NOMO-1 treated with DMSO at 0.1 percent for 48 hours (cell line): ENCODE measurements around the gene C1QTNF9.
"Not testable (repeated sequence)": the region's sequence is repeated elsewhere in the genome, so short reads cannot be mapped to it uniquely, and the experiment has no call there.

Experiments used
- DNase-seq: peaks from one replicate; lab custom pipeline; 2025; ENCODE audit not compliant: unreplicated experiment; lab: John Stamatoyannopoulos, UW

The C1QTNF9 gene

DNA sequence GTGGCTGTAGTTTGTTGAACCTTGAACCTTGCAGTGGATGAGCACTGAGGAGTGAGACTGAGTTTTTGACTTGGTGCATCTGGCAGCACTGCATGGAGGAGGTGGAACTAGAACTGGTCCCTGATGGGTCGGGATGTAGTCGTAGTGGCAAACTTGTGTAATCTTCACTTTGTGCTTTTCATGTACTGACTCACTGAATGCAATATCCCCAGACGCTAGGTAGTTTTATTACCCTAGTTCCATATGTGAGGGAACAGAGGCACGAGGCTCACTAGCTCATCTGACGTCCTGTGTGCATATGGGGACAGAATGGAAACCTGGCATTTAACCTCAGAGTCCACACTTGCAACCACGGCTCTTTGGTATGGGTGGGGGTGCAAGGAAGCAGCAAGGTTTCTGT is 10.3 kb downstream of the C1QTNF9 start:
- not testable (repeated sequence) for DNase-seq

GRCh38 chr13:24321416-24321815 is 12.0 kb downstream of the C1QTNF9 start:
- not testable (repeated sequence) for DNase-seq

DNA sequence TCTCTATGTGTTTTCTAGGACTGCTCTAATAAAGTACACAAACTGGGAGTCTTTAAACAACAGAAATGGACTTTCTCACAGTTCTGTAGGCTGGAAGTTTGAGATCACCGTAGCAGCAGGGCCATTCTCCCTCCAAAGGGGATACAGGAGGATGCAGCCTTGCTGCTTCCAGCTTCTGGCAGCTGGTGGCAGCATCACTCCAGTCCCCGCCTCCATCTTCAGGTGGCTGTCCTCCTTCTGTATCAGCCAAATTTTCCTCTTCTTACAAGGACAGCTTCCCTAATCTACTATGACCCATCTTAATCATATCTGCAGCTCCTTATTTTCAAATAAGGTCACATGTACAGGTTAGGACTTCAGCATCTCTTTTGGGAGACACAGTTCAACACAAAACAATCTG is 13.1 kb downstream of the C1QTNF9 start:
- not testable (repeated sequence) for DNase-seq

GRCh38 chr13:24323036-24323738 is 13.8 kb downstream of the C1QTNF9 start:
- no peak for DNase-seq

DNA sequence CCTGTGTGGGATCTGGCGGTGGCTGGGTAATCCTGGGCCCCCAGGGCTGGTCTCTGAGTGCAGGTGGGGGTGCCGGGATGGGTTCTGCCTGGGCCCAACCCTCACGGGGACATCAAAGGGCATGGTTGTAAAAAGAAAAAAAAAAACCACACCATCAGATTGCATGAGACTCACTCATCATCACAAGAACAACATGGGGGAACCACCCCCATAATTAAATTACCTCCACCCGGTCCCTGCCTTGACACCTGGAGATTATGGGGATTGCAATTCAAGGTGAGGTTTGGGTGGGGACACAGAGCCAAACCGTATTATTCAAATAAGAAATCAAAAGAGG is 14.3 kb downstream of the C1QTNF9 start:
- DNase-seq = no peak

DNA sequence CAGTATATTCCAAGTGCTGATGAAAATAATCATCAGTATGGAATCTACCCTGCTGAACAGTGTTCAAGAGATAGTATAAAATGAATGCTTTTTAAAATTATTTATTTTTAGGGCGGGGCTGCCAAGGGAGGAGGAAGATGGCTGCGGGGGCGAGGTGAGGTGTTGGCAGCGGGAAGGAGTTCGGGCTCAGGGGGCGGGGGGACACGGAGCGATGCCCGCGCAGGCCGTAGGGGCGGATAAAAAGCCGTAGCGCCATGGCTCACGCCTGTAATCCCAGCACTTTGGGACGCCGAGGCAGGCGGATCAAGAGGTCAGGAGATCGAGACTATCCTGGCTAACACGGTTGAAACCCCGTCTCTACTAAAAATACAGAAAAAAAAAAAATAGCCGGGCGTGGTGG is 18.2 kb downstream of the C1QTNF9 start:
- not testable (repeated sequence) for DNase-seq

DNA sequence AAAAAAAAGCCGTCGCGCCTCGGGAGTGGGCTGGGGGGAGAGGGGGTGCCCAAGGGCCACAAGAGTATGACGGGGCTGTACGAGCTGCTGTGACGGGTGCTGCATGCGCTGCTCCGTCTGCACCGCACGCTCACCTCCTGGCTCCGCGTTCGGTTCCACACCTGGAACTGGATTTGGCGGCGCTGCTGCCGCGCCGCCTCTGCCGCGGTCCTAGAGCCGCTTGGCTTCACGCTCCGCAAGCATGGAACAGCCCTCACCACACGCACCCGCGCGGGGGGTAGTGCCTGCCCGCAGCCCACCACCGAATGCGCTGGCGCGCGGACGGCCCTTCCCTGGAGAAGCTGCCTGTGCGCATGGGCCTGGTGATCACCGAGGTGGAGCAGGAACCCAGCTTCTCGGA is 18.8 kb downstream of the C1QTNF9 start:
- DNase-seq = no peak

GRCh38 chr13:24338721-24339120 is 29.3 kb downstream of the C1QTNF9 start:
- no peak for DNase-seq

DNA sequence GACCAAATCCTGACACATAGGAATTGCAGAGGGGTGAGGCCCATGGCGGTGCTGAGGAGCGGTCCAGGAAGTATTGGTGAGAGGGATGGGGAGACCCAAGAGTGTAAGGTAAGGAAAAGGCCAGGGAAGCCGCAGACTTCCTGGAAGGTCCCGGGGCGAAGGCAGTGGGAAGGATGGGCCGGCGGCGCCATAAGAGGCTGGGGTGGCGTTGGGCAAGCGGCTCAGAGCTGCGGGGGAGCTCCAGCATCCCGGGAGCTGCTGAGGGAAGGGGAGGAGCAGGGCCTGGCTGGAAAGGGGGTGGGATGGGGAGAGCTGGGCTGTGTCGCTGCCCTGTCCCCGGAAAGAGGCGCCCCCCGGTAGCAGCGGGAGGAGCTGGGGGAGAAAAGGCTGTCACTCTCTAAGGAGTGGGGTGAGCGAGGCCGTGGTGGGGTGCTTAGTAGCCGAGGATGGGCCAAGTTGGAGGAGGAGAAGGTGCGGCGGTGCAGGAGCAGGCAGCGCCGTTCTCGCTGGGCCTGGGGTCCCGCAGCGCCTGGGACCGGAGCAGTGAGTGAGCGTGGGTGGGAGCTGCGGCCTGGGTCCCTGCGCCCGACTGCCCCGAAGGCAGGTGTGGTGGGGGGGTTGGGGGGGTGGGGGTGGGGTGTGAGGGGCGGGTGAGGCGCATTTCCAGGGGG is 30.7 kb downstream of the C1QTNF9 start:
- no peak for DNase-seq

- no peak for DNase-seq
Observed at GRCh38 chr13:24340608-24340955, 31.2 kb downstream of the C1QTNF9 start.

GRCh38 chr13:24341439-24341838 is 32.1 kb downstream of the C1QTNF9 start:
- no peak for DNase-seq

DNA sequence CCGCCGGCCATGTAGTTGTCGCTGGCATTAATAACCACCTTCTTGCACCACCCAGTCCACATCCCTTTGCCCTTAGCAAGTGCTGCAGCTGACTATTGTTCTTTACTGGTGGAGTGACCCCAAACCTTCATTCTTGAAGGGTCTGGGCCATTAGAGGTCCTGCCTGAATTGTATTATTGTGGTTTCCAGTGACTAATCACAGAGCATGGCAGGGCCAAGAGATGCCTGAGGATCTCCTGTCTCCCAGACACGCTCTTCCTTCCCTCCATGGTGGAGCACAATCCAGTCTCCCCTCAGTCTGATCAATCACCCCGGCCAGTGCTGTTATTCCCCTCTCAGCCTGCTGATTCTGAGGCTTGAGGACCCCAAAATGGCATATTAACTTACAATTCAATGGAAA is 39.0 kb downstream of the C1QTNF9 start:
- no peak for DNase-seq

- DNase-seq = no peak
Observed at GRCh38 chr13:24348797-24349515, 39.6 kb downstream of the C1QTNF9 start.

DNA sequence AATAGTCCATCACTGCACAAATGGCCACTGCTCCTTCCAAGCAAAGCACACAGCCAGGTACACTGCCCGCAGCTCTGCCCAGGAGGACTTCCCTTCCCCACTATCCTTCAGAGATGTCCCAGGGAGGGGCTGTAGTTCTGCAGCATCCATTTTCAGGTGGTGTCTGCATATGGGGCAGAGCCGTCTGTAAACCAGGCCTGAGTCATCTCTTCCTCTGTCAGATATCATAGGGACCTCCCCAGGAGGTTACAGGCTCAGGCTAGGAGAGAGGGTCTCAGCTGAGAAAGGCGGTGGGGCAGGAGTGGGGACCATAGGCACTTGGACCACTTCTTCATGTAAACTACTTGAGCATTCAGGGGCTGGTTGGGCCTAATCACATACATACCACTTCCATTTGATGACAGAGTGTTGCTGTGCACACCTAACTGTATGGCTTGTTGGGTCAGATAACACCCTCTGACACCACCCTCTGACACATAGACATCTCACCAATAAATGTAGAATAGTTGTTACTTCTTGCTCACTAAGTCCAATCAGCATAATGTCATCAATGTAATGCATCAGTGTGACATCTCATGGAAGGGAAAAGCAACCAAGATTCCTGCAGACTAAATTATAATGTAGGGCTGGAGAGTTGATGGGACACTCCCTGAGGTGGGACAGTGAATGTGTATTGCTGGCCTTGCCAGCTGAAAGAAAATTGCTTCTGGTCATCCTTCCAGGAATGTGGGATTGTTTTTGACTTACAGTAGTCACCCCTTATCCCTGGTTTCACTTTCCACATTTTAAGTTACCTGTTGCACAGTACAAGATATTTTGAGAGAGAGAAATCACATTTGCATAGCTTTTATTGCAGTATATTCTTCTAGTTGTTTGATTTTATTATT is 40.6 kb downstream of the C1QTNF9 start:
- not testable (repeated sequence) for DNase-seq

DNA sequence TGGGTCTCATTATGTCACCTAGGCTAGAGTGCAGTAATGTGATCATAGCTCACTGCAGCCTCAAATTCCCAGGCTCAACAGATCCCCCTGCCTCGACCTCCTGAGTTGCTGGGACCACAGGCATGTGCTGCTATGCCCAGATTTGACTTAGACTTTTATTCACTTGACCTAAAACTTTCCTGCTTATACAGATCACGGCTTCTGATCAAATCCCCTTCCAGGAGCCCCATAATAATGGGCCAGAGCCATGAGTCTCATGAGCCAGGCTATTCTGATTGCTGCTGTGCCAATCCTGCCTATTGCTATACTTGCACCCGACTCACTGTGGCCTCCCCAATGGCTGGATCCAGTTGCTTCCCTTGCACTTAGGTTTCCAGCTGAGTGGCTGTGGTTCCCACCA is 42.0 kb downstream of the C1QTNF9 start:
- no peak for DNase-seq

- DNase-seq = no peak
Observed at GRCh38 chr13:24353736-24354135, 44.4 kb downstream of the C1QTNF9 start.

GRCh38 chr13:24355103-24355502 is 45.7 kb downstream of the C1QTNF9 start:
- no peak for DNase-seq

DNA sequence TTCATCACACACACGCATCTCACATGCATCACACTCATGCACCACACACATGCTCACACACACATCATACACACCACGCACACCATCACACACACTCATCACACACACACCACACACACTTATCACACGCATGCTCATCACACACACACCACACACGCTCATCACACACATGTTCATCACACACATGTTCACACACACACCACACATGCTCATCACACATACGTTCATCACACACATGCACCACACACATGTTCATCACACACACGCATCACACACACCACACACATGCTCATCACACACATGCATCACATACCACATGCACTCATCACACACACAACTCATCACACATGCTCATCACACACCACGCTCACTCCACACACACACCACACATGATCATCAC is 46.9 kb downstream of the C1QTNF9 start:
- no peak for DNase-seq

DNA sequence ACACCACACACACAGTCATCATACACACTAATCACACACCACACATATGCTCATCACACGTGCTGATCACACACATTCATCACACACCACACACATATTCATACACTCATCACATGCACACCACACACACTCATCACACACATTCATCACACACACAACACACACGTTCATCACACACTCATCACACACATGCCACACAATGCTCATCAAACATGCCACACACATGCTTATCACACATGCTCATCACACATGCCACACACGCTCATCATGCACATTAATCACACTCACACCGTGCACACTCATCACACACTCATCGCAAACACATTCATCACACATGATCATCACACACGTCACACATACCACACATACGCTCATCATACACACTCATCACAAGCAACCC is 47.5 kb downstream of the C1QTNF9 start:
- no peak for DNase-seq

- DNase-seq = no peak
Observed at GRCh38 chr13:24357756-24358155, 48.4 kb downstream of the C1QTNF9 start.

GRCh38 chr13:24358836-24359235 is 49.5 kb downstream of the C1QTNF9 start:
- DNase-seq = not testable (repeated sequence)
